Duodenal mucosa (tissue), 2 donors: ENCODE data around the gene ZFAND5.
A peak's percentile ranks its signal among the peaks of the same experiment; 100 is the strongest.

Experiments used
- H3K27ac ChIP-seq: one replicate; pipeline ENCODE4 v1.7.0; 2013; ENCODE audit warnings: low read depth, low read length
- H3K27me3 ChIP-seq, 2 donors: one replicate each; pipeline ENCODE4 v1.7.0; 2013; ENCODE audit warnings: low read length in 2 of 2, control low read depth in 1 of 2; ENCODE audit not compliant: insufficient read depth in 2 of 2, control insufficient read depth in 1 of 2
- H3K36me3 ChIP-seq, 2 donors: one replicate each; pipeline ENCODE4 v1.7.0; 2013; ENCODE audit warnings: low read length in 2 of 2, control low read depth in 1 of 2; ENCODE audit not compliant: insufficient read depth in 2 of 2, control insufficient read depth in 1 of 2
- H3K4me1 ChIP-seq, 2 donors: one replicate each; pipeline ENCODE4 v1.7.0; 2013; ENCODE audit warnings: low read length in 2 of 2, control low read depth in 1 of 2; ENCODE audit not compliant: insufficient read depth in 2 of 2, control insufficient read depth in 1 of 2
- H3K4me3 ChIP-seq, 2 donors: one replicate each; pipeline ENCODE4 v1.7.0; 2013; ENCODE audit warnings: low read length in 2 of 2, low read depth in 1 of 2
- H3K9ac ChIP-seq, 2 donors: one replicate each; pipeline ENCODE4 v1.7.0; 2013; ENCODE audit warnings: low read length in 2 of 2, low read depth in 1 of 2
- H3K9me3 ChIP-seq, 2 donors: one replicate each; pipeline ENCODE4 v1.7.0; 2013; ENCODE audit warnings: low read length in 2 of 2, control low read depth in 1 of 2; ENCODE audit not compliant: control insufficient read depth in 1 of 2

Gene ZFAND5

GRCh38 chr9:72333197-72333596 is 31.8 kb downstream of the ZFAND5 start:
- Histone ChIP-seq H3K36me3 (no peaks in the 10 kb centered on the region), H3K9me3 (no peaks in the 10 kb centered on the region), H3K4me1 (no peaks in the 10 kb centered on the region), H3K27ac (no peak overlapping the region), H3K4me3 (no peak overlapping the region), H3K27me3 (no peaks in the 10 kb centered on the region), H3K9ac (no peak overlapping the region)

DNA sequence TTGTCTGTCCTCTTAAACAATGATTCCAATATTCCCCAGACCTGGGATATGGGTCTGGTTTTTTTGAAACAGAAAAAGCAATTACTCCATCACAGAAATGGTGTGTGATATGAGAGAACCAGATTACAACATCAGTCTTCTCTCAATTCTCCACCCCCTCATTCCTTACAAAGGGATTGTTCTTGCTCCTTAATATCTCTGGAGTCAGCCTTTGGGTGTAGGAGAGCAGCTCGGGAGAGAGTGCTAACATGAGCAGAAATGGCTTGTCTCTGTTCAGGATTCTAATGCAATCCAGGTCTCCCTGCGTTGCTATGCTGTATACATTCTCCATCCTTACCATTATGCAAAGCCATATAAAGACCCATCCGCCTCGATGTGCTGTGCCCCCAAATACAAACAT is 32.7 kb downstream of the ZFAND5 start:
- Histone ChIP-seq H3K9ac (no peak overlapping the region), H3K9me3 (no peaks in the 10 kb centered on the region), H3K4me3 (no peak overlapping the region), H3K36me3 (no peaks in the 10 kb centered on the region), H3K27ac (no peak overlapping the region), H3K27me3 (no peaks in the 10 kb centered on the region), H3K4me1 (no peaks in the 10 kb centered on the region)

DNA sequence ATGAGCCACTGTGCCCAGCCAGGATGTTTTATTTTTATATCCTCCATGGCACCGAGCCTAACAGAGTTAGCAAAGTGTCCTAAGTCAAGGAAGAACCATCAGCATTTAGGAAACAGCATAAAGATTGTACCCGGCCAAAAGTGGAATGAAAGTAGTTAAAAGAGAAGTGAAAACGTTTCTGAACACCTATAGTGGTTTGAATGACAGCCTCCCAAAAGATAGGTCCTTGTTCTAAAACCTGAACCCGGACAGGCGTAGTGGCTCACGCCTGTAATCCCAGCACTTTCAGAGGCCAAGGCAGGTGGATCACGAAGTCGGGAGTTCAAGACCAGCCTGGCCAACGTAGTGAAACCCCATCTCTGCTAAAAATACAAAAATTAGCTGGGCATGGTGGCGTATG is 37.4 kb downstream of the ZFAND5 start:
- no peak overlapping the region for H3K27ac ChIP-seq
- H3K4me3 ChIP-seq, result no peak overlapping the region
- no peaks in the 10 kb centered on the region for H3K27me3 ChIP-seq
- no peaks in the 10 kb centered on the region for H3K36me3 ChIP-seq
- H3K4me1 ChIP-seq, result no peaks in the 10 kb centered on the region
- H3K9me3 ChIP-seq, result no peaks in the 10 kb centered on the region
- H3K9ac ChIP-seq, result no peak overlapping the region

GRCh38 chr9:72326641-72327040 is 38.4 kb downstream of the ZFAND5 start:
- Histone ChIP-seq H3K27ac (no peak overlapping the region), H3K4me3 (no peak overlapping the region), H3K36me3 (no peaks in the 10 kb centered on the region), H3K27me3 (no peaks in the 10 kb centered on the region), H3K9me3 (no peaks in the 10 kb centered on the region), H3K9ac (no peak overlapping the region), H3K4me1 (no peaks in the 10 kb centered on the region)

DNA sequence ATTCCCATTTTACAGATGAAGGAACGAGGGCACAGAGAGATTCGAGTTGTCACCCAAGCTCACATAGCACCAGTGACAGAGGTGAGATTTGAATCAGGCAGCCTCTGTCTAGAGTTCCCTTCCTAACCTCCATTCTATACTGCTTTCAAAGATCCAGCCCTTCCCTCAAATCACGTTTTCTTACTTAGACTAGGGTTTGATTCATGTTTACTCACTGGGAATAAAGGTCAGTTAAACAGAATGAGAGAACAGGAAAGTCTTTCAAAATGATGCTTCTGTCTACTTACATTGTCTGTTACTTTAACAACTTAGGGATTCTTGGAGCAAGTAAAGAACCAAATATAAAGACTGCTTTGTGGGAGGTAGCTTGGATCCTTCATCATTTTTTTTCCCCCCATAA is 40.0 kb downstream of the ZFAND5 start:
- no peak overlapping the region for H3K9ac ChIP-seq
- no peak overlapping the region for H3K27ac ChIP-seq
- H3K27me3 ChIP-seq, result no peaks in the 10 kb centered on the region
- no peak overlapping the region for H3K4me3 ChIP-seq
- no peaks in the 10 kb centered on the region for H3K4me1 ChIP-seq
- H3K9me3 ChIP-seq, result no peaks in the 10 kb centered on the region
- no peaks in the 10 kb centered on the region for H3K36me3 ChIP-seq

DNA sequence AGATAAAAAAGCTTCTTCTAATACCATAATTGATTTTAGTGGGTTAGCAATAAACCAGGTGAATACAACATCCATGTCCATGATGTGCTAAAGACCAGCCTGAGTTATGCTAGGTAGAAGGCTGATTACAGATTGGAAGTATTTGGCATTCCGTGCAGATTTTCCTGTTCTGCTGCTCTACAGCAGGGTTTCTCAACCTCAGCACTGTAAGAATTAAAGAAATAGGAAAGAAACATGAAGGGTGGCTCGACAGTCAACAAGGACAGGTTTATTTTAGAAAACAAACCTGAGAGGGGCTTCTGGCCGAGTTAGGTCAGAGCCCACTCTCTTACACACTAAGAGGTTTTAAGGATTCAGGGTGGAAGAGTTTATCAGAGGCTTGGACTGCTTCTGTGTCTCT is 42.3 kb downstream of the ZFAND5 start:
- H3K4me1 ChIP-seq, result no peaks in the 10 kb centered on the region
- no peaks in the 10 kb centered on the region for H3K36me3 ChIP-seq
- H3K9ac ChIP-seq, result no peak overlapping the region
- H3K27me3 ChIP-seq, result no peaks in the 10 kb centered on the region
- H3K9me3 ChIP-seq, result no peaks in the 10 kb centered on the region
- no peak overlapping the region for H3K4me3 ChIP-seq
- no peak overlapping the region for H3K27ac ChIP-seq

DNA sequence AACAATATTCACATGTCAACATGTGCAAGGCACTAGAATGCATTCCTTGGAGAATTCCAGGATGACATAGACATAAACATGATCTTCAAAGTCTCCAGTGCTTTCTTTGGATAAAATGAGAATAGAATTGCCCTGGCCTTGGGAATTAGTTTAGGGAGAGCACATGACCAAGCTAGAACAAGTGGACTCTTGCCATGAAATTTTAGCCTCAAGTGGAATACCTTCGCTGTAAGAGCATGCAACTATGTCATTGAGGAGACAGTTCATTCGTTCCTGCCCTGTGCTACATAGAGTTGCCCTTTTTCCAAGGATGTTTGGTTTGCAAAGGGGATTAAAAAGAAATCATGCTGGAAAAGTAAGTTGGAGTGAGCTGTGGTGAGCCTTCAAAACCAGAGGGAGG is 42.7 kb downstream of the ZFAND5 start:
- Histone ChIP-seq H3K4me3 (no peak overlapping the region), H3K9me3 (no peaks in the 10 kb centered on the region), H3K27ac (no peak overlapping the region), H3K4me1 (no peaks in the 10 kb centered on the region), H3K9ac (no peak overlapping the region), H3K36me3 (no peaks in the 10 kb centered on the region), H3K27me3 (no peaks in the 10 kb centered on the region)

- Histone ChIP-seq H3K4me3 (peak overlapping the region; percentile 22 to 34), H3K27me3 (no peaks in the 10 kb centered on the region), H3K9ac (peak overlapping the region; percentile 4 to 29), H3K4me1 (peaks cover 23 to 31% of the 10 kb centered on the region in 2 donors), H3K27ac (peak overlapping the region; percentile 61), H3K9me3 (no peaks in the 10 kb centered on the region), H3K36me3 (no peaks in the 10 kb centered on the region)
Measured at GRCh38 chr9:72315510-72316311, 49.3 kb downstream of the ZFAND5 start.

- H3K4me3 ChIP-seq, result peak overlapping the region; percentile 34 to 48
- H3K9me3 ChIP-seq, result no peaks in the 10 kb centered on the region
- peak overlapping the region; percentile 22 to 29 for H3K9ac ChIP-seq
- H3K36me3 ChIP-seq, result no peaks in the 10 kb centered on the region
- peaks cover 23 to 33% of the 10 kb centered on the region in 2 donors for H3K4me1 ChIP-seq
- no peaks in the 10 kb centered on the region for H3K27me3 ChIP-seq
- peak overlapping the region; percentile 61 for H3K27ac ChIP-seq
Measured at GRCh38 chr9:72315089-72315509, 49.9 kb downstream of the ZFAND5 start.

- H3K9me3 ChIP-seq, result no peaks in the 10 kb centered on the region
- no peak overlapping the region for H3K27ac ChIP-seq
- no peak overlapping the region for H3K4me3 ChIP-seq
- no peak overlapping the region for H3K9ac ChIP-seq
- H3K4me1 ChIP-seq, result peaks cover 23 to 42% of the 10 kb centered on the region in 2 donors
- H3K27me3 ChIP-seq, result no peaks in the 10 kb centered on the region
- H3K36me3 ChIP-seq, result no peaks in the 10 kb centered on the region
Measured at GRCh38 chr9:72313507-72313906, 51.5 kb downstream of the ZFAND5 start.
